BLaER1 (cell line): ENCODE measurements around the gene SLC22A12.

Source experiments
- H3K27ac ChIP-seq: shearing (Covaris generic); formaldehyde crosslinking; 2 replicates; pipeline ENCODE4 v1.8.1; 2022
- H3K27me3 ChIP-seq: shearing (Covaris generic); formaldehyde crosslinking; 2 replicates; pipeline ENCODE4 v1.8.1; 2022
- H3K36me3 ChIP-seq: shearing (Covaris generic); formaldehyde crosslinking; 2 replicates; pipeline ENCODE4 v1.8.1; 2022
- H3K4me1 ChIP-seq: shearing (Covaris generic); formaldehyde crosslinking; 2 replicates; pipeline ENCODE4 v1.8.1; 2022
- H3K4me2 ChIP-seq: shearing (Covaris generic); formaldehyde crosslinking; 2 replicates; pipeline ENCODE4 v1.8.1; 2022
- H3K4me3 ChIP-seq: shearing (Covaris generic); formaldehyde crosslinking; 2 replicates; pipeline ENCODE4 v1.8.1; 2022
- H3K9ac ChIP-seq: shearing (Covaris generic); formaldehyde crosslinking; 2 replicates; pipeline ENCODE4 v1.8.1; 2022
- H3K9me3 ChIP-seq: shearing (Covaris generic); formaldehyde crosslinking; 2 replicates; pipeline ENCODE4 v1.8.1; 2022
- H4K20me1 ChIP-seq: shearing (Covaris generic); formaldehyde crosslinking; 2 replicates; pipeline ENCODE4 v1.8.1; 2022
- Cebpa-rat ChIP-seq: shearing (Covaris generic); IDR thresholded peaks from 2 replicates; pipeline ENCODE4 v1.8.1; 2022

SLC22A12 gene

GRCh38 chr11:64609436-64610047 lies 18.5 kb downstream of the SLC22A12 start:
- Histone ChIP-seq H3K27me3 (no peaks in the 10 kb centered on the region), H3K4me2 (peak overlapping the region; percentile 86), H3K4me3 (no peak overlapping the region), H3K4me1 (peaks cover 98% of the 10 kb centered on the region), H3K9ac (peak overlapping the region; percentile 79; the same call in 1 of the 2 replicates), H3K36me3 (no peaks in the 10 kb centered on the region), H3K9me3 (no peaks in the 10 kb centered on the region), H4K20me1 (no peaks in the 10 kb centered on the region), H3K27ac (peak overlapping the region; percentile 97)
- TF ChIP-seq Cebpa-rat, result peak; percentile 95

DNA sequence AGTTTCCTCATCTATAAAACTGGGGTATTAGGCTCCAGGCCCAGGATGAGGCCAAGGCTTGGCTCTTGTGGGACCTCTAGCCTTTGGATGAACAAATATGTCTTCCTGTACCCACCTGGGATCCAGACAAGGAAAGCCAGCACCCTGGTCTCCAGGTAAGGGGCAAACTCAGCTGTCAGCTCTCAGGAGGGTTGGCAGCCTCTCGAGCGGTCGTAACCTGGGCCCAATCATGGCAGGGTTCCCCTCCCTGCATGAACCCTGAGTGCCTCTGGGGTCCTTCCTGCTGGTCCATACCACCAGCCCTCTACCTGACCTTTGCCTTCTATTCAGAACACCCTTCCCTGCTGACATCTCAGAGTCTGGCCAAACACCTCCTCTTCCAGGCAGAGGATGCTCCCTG lies 19.6 kb downstream of the SLC22A12 start:
- no peaks in the 10 kb centered on the region for H3K36me3 ChIP-seq
- peak overlapping the region; percentile 97 for H3K27ac ChIP-seq
- peaks cover 96% of the 10 kb centered on the region for H3K4me1 ChIP-seq
- H3K9me3 ChIP-seq, result no peaks in the 10 kb centered on the region
- H3K4me3 ChIP-seq, result 0 out of 2 replicates have a peak overlapping the region, but pooled peaks have one; percentile 5
- peak overlapping the region; percentile 70 for H3K9ac ChIP-seq
- H3K27me3 ChIP-seq, result no peaks in the 10 kb centered on the region; the same call in 1 of the 2 replicates
- no peak for TF ChIP-seq Cebpa-rat
- no peaks in the 10 kb centered on the region for H4K20me1 ChIP-seq
- peak overlapping the region; percentile 86 for H3K4me2 ChIP-seq

- Histone ChIP-seq H3K9me3 (no peaks in the 10 kb centered on the region), H3K36me3 (no peaks in the 10 kb centered on the region), H3K4me2 (peak overlapping the region; percentile 86), H3K27me3 (no peaks in the 10 kb centered on the region; the same call in 1 of the 2 replicates), H3K4me1 (peaks cover 91% of the 10 kb centered on the region), H3K4me3 (peak overlapping the region; percentile 43; the same call in 1 of the 2 replicates), H3K9ac (peak overlapping the region; percentile 70), H3K27ac (peak overlapping the region; percentile 97), H4K20me1 (no peaks in the 10 kb centered on the region)
- no peak for TF ChIP-seq Cebpa-rat
Measured at GRCh38 chr11:64611176-64611575, 20.2 kb downstream of the SLC22A12 start.

- Histone ChIP-seq H3K4me3 (peak overlapping the region; percentile 43; the same call in 1 of the 2 replicates), H3K4me2 (peak overlapping the region; percentile 86), H3K27ac (peak overlapping the region; percentile 97), H3K27me3 (no peaks in the 10 kb centered on the region; the same call in 1 of the 2 replicates), H3K9ac (peak overlapping the region; percentile 70), H3K4me1 (peaks cover 94% of the 10 kb centered on the region), H4K20me1 (no peaks in the 10 kb centered on the region), H3K36me3 (no peaks in the 10 kb centered on the region), H3K9me3 (no peaks in the 10 kb centered on the region)
- no peak for TF ChIP-seq Cebpa-rat
Measured at GRCh38 chr11:64611869-64612646, 21.0 kb downstream of the SLC22A12 start.

- peaks cover 94% of the 10 kb centered on the region for H3K4me1 ChIP-seq
- no peaks in the 10 kb centered on the region for H3K9me3 ChIP-seq
- no peak overlapping the region for H3K4me3 ChIP-seq
- H3K9ac ChIP-seq, result no peak overlapping the region
- no peak for TF ChIP-seq Cebpa-rat
- peak overlapping the region; percentile 86 for H3K4me2 ChIP-seq
- H3K27me3 ChIP-seq, result no peaks in the 10 kb centered on the region; the same call in 1 of the 2 replicates
- no peaks in the 10 kb centered on the region for H4K20me1 ChIP-seq
- no peaks in the 10 kb centered on the region for H3K36me3 ChIP-seq
- H3K27ac ChIP-seq, result peak overlapping the region; percentile 33; the same call in 1 of the 2 replicates
Measured at GRCh38 chr11:64613648-64614047, 22.6 kb downstream of the SLC22A12 start.

DNA sequence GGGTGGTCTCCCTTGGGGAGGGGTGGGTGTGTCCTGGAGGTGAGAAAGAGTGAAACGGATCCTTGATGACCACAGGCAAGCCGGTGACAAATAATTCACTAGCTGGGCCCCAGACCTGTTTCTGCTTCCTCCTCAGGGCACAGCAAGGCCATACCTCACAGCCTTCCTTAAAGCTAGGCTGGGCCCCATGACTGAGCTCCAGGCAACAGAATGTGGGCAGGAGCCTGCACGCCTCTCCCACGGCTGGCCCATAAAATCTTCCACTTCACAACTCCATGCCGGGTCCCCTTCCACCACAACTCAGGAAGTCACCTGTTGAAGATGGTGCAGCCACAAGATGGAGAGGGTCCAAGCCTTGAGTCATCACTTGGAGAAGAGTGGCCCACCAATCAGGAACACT lies 23.9 kb downstream of the SLC22A12 start:
- Histone ChIP-seq H3K27ac (no peak overlapping the region), H3K27me3 (no peaks in the 10 kb centered on the region; the same call in 1 of the 2 replicates), H3K9me3 (no peaks in the 10 kb centered on the region), H3K4me2 (peak overlapping the region; percentile 86; the same call in 1 of the 2 replicates), H3K36me3 (no peaks in the 10 kb centered on the region), H3K4me3 (no peak overlapping the region), H4K20me1 (no peaks in the 10 kb centered on the region), H3K9ac (no peak overlapping the region), H3K4me1 (peaks cover 94% of the 10 kb centered on the region)
- TF ChIP-seq Cebpa-rat, result no peak

- Histone ChIP-seq H4K20me1 (no peaks in the 10 kb centered on the region), H3K36me3 (no peaks in the 10 kb centered on the region), H3K9me3 (no peaks in the 10 kb centered on the region), H3K4me2 (peak overlapping the region; percentile 87), H3K9ac (no peak overlapping the region), H3K4me3 (no peak overlapping the region), H3K4me1 (peaks cover 94% of the 10 kb centered on the region), H3K27me3 (no peaks in the 10 kb centered on the region; the same call in 1 of the 2 replicates), H3K27ac (no peak overlapping the region)
- TF ChIP-seq Cebpa-rat, result no peak
Measured at GRCh38 chr11:64616817-64617216, 25.8 kb downstream of the SLC22A12 start.

DNA sequence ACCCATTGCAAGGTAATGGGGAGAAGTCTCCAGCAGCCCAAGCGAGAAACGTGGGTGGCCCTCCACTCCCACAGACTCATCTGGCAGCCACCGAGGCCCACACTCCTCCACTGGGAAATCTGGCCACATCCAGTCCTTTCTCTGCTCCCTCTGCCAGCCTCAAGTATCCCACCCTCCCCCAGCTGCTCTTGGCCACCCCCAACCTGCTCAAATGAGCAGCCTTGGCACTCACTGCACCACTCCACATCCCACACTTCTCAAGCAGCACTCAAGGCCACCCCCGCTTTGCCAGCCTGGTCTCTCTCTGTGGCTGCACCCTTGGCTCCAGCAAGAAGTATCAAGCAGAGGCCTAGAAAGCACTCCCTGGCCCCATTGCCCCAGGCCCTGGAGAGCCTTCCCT lies 28.2 kb downstream of the SLC22A12 start:
- peak overlapping the region; percentile 60 for H3K4me3 ChIP-seq
- H3K27ac ChIP-seq, result peak overlapping the region; percentile 85
- no peaks in the 10 kb centered on the region for H3K36me3 ChIP-seq
- H3K9me3 ChIP-seq, result no peaks in the 10 kb centered on the region
- H3K4me1 ChIP-seq, result peaks cover 94% of the 10 kb centered on the region
- H4K20me1 ChIP-seq, result no peaks in the 10 kb centered on the region
- H3K4me2 ChIP-seq, result peak overlapping the region; percentile 87
- no peak for TF ChIP-seq Cebpa-rat
- H3K27me3 ChIP-seq, result no peaks in the 10 kb centered on the region; the same call in 1 of the 2 replicates
- peak overlapping the region; percentile 70 for H3K9ac ChIP-seq

- no peaks in the 10 kb centered on the region for H3K9me3 ChIP-seq
- TF ChIP-seq Cebpa-rat, result no peak
Measured at GRCh38 chr11:64619811-64620380, 28.9 kb downstream of the SLC22A12 start.

More at GRCh38 chr11:64619811-64620380, 28.9 kb downstream of the SLC22A12 start:
- H3K36me3 ChIP-seq, result no peaks in the 10 kb centered on the region
- no peaks in the 10 kb centered on the region for H4K20me1 ChIP-seq
- no peaks in the 10 kb centered on the region; the same call in 1 of the 2 replicates for H3K27me3 ChIP-seq
- H3K4me1 ChIP-seq, result peaks cover 94% of the 10 kb centered on the region
- peak overlapping the region; percentile 60 for H3K4me3 ChIP-seq
- H3K9ac ChIP-seq, result peak overlapping the region; percentile 70
- H3K4me2 ChIP-seq, result peak overlapping the region; percentile 87
- peak overlapping the region; percentile 85 for H3K27ac ChIP-seq
